Activated naive CD4-positive, alpha-beta T cell (primary cell): ENCODE results near the gene SYTL4.

Experiments
- DNase-seq, 4 experiments: peaks; one replicate each; lab custom pipeline; 2025; lab: John Stamatoyannopoulos, UW

SYTL4 gene

DNA sequence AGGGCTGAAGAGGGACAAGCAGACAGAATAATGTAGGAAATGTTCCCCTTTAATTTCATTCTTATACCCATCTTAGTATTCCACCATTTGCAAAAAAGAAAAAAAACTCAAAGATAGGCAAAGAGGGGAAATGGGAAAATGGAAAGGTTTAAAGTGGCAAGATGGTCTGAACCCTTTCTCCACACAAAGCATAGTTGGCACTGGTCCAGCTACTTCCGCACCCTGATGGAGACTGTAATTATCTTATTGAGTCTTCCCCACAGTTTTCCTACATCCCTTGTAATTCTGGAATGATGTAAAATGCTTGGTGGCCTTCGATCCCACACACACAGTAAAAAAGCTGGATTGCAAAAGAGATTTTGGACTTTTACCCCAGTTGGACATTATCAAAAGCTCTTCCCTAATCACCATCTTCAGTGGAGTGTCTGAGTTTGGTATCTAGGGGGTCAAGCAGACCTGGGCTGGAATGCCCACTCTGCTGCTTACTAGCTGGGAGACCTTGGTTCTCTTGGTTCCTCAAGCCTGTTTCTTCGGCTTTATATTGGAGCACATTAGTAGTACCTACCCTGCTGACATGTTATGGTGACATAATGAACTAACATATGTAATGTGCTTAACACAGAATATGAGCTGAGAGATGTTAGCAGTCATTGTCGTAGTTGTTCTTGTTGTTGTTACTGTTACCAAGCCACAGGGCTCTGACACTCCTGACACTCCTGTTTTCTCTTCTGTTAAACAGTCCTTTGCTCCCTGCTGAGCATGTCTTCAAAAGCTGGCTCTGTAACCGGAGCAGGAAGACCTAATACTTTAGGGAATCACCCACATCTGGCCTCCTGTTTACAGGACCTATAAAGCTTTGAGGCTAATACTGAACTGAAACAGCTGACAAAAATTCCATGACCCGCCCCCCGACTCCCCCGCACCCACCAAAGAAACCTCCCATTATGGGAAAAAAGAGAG, 83.2 kb downstream of the SYTL4 start:
- DNase-seq = no peak

GRCh38 chrX:100647739-100648138, 84.2 kb downstream of the SYTL4 start:
- DNase-seq = no peak

- DNase-seq = no peak
Measured at GRCh38 chrX:100647095-100647494, 84.8 kb downstream of the SYTL4 start.

DNA sequence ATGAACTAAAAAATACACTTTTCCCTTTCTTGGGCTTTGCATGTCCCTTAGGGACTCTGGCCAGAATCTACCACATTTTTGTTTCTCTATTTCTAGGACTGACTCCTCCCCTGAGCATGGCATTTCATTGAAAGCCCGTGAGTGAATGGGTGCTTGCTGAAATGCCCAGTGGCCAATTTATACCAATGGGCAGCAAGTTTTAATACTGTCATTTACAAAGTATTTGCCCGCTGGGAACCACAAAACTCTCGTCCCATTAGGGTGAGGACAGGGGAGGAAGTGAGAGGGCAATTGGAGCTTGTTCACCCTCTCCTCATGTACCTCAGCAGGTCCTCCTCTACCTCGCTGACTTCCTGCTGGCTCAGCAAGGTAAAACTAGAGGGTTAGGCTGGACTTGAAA, 86.8 kb downstream of the SYTL4 start:
- DNase-seq = no peak

GRCh38 chrX:100643956-100644860, 87.7 kb downstream of the SYTL4 start, which contains the start of gene SRPX2:
SRPX2 (plus strand) TSS chrX:100644199; CDS start chrX:100646323, 2,124 bp downstream.
- DNase-seq = no peak

GRCh38 chrX:100643212-100643611, 88.7 kb downstream of the SYTL4 start:
- DNase-seq = no peak

GRCh38 chrX:100642290-100642689, 89.6 kb downstream of the SYTL4 start:
- DNase-seq = no peak

DNA sequence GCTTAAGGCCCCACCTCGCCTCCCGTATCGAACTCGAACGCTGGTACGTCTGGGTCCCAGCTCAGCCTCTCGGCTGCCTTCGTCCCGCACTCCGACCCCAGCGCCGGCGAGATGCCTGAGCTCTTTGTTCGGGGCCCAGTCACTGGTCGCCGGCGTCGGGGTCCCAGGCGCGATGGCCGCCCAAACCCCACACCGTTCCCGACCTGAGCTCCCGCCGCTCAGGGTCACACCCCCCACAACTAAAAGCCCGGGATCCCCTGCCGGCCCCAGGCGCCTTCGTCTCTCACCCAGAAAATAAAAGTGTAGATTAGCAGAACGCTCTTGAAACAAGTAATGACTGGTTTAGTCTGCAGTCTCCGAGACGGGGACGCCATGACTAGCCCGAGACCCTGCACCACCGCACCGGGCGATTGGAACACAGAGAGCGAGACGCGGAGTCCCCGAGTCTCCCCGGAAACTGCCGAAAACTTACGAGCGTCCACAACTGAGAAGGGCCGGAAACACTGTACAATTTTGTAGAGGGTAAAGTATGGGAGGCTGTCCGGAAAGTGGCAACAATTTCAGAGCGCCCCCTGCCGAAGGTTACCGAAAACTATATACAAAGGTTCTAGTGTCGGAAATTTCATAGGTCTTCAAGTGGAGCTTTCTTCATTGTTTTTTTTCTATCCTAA, 95.5 kb downstream of the SYTL4 start, which contains the start of gene TSPAN6:
Gene TSPAN6 (minus strand): TSS at position 486 of the 671 bp plus-strand sequence. CDS start 112 bp downstream, at position 374.
- DNase-seq = peak; percentile 12 to 68 (median 54)

GRCh38 chrX:100635989-100636320, 96.0 kb downstream of the SYTL4 start:
- no peak for DNase-seq

DNA sequence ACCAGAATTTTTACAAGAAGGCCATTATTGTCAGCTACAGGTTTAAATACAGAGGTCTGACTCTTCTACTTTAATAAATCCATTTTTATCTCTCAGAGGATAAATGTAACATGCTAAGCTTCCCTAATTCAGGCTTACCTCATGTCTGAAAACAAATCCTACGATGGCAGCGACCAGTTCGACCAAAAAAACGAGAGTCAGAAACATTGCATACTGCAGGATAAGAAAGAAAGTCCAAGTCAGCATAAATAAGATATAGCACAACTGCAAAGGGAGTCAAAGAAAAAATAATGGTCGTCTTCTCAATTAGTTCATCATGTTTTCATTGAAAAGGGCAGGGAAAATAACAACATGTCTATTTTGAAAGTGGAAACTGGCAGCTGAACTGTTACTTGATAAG, 96.9 kb downstream of the SYTL4 start:
- no peak for DNase-seq

DNA sequence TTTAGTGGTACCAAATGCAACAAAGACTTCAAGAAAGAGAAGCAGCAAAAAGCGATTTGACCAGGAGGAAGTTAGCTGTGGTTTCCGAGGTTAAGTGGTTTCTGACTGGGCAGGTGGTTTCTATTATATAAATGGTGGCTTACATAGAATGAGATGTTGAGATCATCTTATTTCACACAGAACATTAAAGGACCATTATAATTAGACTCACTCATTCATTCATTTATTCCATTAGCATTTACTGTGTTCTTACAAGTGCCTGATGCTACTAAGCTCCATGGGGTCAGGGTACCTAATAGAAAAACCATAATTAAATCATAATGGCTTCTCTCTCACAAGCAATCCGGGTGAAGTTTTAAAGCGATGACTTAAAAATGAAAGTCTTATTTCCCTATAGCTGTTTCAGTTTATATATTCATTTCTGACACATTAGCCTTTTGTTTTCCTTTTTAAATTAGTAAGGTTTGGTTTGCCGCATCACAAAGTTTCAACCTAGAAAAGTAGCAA, 105.9 kb downstream of the SYTL4 start:
- no peak for DNase-seq
